NCI-H1436 treated with DMSO at 0.1 percent for 48 hours (cell line): ENCODE results near the gene EBLN2.
"Not testable (repeated sequence)": the region's sequence is repeated elsewhere in the genome, so short reads cannot be mapped to it uniquely, and the experiment has no call there.

ENCODE experiments used
- DNase-seq: peaks from one replicate; lab custom pipeline; 2025; lab: John Stamatoyannopoulos, UW

Gene EBLN2

GRCh38 chr3:73066243-73066642 lies 4.8 kb downstream of the EBLN2 start:
- DNase-seq: not testable (repeated sequence)

GRCh38 chr3:73068419-73068818 lies 7.0 kb downstream of the EBLN2 start:
- no peak for DNase-seq

GRCh38 chr3:73069187-73069586 lies 7.7 kb downstream of the EBLN2 start:
- no peak for DNase-seq

GRCh38 chr3:73069775-73070444 lies 8.5 kb downstream of the EBLN2 start:
- no peak for DNase-seq

GRCh38 chr3:73070675-73071575 lies 9.5 kb downstream of the EBLN2 start:
- no peak for DNase-seq

GRCh38 chr3:73071952-73072351 lies 10.5 kb downstream of the EBLN2 start:
- DNase-seq: no peak

GRCh38 chr3:73072634-73073033 lies 11.2 kb downstream of the EBLN2 start:
- no peak for DNase-seq

- DNase-seq: no peak
These were observed 11.7 kb downstream of the EBLN2 start for GRCh38 chr3:73073091-73073707.

- DNase-seq: no peak
These were observed 13.3 kb downstream of the EBLN2 start for GRCh38 chr3:73074781-73075180.

GRCh38 chr3:73080216-73080966 lies 18.9 kb downstream of the EBLN2 start:
- no peak for DNase-seq

GRCh38 chr3:73081140-73081539 lies 19.7 kb downstream of the EBLN2 start:
- DNase-seq: no peak

- no peak for DNase-seq
These were observed 22.7 kb downstream of the EBLN2 start for GRCh38 chr3:73084170-73084569.

- no peak for DNase-seq
These were observed 24.6 kb downstream of the EBLN2 start for GRCh38 chr3:73086071-73086494.

- no peak for DNase-seq
These were observed 32.7 kb downstream of the EBLN2 start for GRCh38 chr3:73094129-73094528.

- DNase-seq: no peak
These were observed 33.5 kb downstream of the EBLN2 start for GRCh38 chr3:73094951-73095350.

GRCh38 chr3:73096169-73096568 lies 34.7 kb downstream of the EBLN2 start:
- DNase-seq: no peak

- no peak for DNase-seq
These were observed 36.6 kb downstream of the EBLN2 start for GRCh38 chr3:73098026-73098425.

GRCh38 chr3:73098873-73099272 lies 37.4 kb downstream of the EBLN2 start:
- DNase-seq: no peak

- no peak for DNase-seq
These were observed 39.5 kb downstream of the EBLN2 start for GRCh38 chr3:73100741-73101559.

- DNase-seq: no peak
These were observed 40.4 kb downstream of the EBLN2 start for GRCh38 chr3:73101881-73102280.

GRCh38 chr3:73107215-73107614 lies 45.8 kb downstream of the EBLN2 start:
- DNase-seq: no peak
